ENCODE measurements around the gene ASB10. TPM values are rescaled to one million over a fixed set of nuclear protein-coding genes. Genes with fewer than 3 reads are reported as not detected.

ASB10 gene
- total RNA-seq, 1 experiment from 2014 or later = not detected

- H3K9me3 Mint-ChIP-seq = no peaks in the 10 kb centered on the region
- H3K4me1 Mint-ChIP-seq = peaks cover 7% of the 10 kb centered on the region
- no peak overlapping the region for H3K27ac Mint-ChIP-seq
- POLR2A ChIA-PET = no interaction called here
- no peak overlapping the region for H3K4me3 Mint-ChIP-seq
- DNase-seq (ENCODE audit: low spot score) (no peak), ATAC-seq (no peak)
- H3K36me3 Mint-ChIP-seq = peaks cover 58% of the 10 kb centered on the region
- H3K27me3 Mint-ChIP-seq (ENCODE audit: low read depth) = no peaks in the 10 kb centered on the region
- TF ChIP-seq HMGA2 (CRISPR knock-in tag; IDR thresholded peaks at IDR 0.05) (no peak), NFYB (CRISPR knock-in tag; conservative IDR thresholded peaks at IDR 0.05; ENCODE audit: low read depth) (no peak), EMX1 (CRISPR knock-in tag; IDR thresholded peaks at IDR 0.05) (no peak), ZNF317 (CRISPR knock-in tag; IDR thresholded peaks at IDR 0.05; ENCODE audit: borderline replicate concordance, low read depth) (no peak), RELA (CRISPR knock-in tag; IDR thresholded peaks at IDR 0.05; ENCODE audit: borderline replicate concordance) (no peak), NR3C1 (CRISPR knock-in tag; conservative IDR thresholded peaks at IDR 0.05; ENCODE audit: low read depth) (no peak), NFATC4 (CRISPR knock-in tag; IDR thresholded peaks at IDR 0.05) (no peak), SP1 (CRISPR knock-in tag; conservative IDR thresholded peaks at IDR 0.05) (no peak), ERG (CRISPR knock-in tag; IDR thresholded peaks at IDR 0.05) (no peak), JAZF1 (CRISPR knock-in tag; IDR thresholded peaks at IDR 0.05) (no peak), KAT7 (CRISPR knock-in tag; IDR thresholded peaks at IDR 0.05; ENCODE audit: borderline replicate concordance) (no peak)
- CTCF ChIA-PET = no interaction called here
These were observed 28.3 kb upstream of the ASB10 start for GRCh38 chr7:151215396-151215795.

GRCh38 chr7:151213826-151214225 lies 26.8 kb upstream of the ASB10 start:
- H3K9me3 Mint-ChIP-seq = no peaks in the 10 kb centered on the region
- no peak overlapping the region for H3K4me3 Mint-ChIP-seq
- ChIA-PET CTCF (no interaction called here), POLR2A (no interaction called here)
- ATAC-seq (no peak), DNase-seq (ENCODE audit: low spot score) (no peak)
- H3K27ac Mint-ChIP-seq = no peak overlapping the region
- H3K27me3 Mint-ChIP-seq (ENCODE audit: low read depth) = no peaks in the 10 kb centered on the region
- H3K36me3 Mint-ChIP-seq = peaks cover 48% of the 10 kb centered on the region
- H3K4me1 Mint-ChIP-seq = peaks cover 12% of the 10 kb centered on the region
- TF ChIP-seq NR3C1 (CRISPR knock-in tag; conservative IDR thresholded peaks at IDR 0.05; ENCODE audit: low read depth) (no peak), AR (CRISPR knock-in tag; IDR thresholded peaks at IDR 0.05) (no peak), NR2C2 (CRISPR knock-in tag; IDR thresholded peaks at IDR 0.05) (no peak), HMGXB4 (CRISPR knock-in tag; IDR thresholded peaks at IDR 0.05) (no peak), ZNF219 (CRISPR knock-in tag; IDR thresholded peaks at IDR 0.05; ENCODE audit: borderline replicate concordance) (no peak), ZNF512 (CRISPR knock-in tag; IDR thresholded peaks at IDR 0.05; ENCODE audit: borderline replicate concordance) (no peak), ZNF425 (CRISPR knock-in tag; conservative IDR thresholded peaks at IDR 0.05) (no peak), STAT6 (CRISPR knock-in tag; conservative IDR thresholded peaks at IDR 0.05; ENCODE audit: low read depth) (no peak), ELF4 (CRISPR knock-in tag; IDR thresholded peaks at IDR 0.05; ENCODE audit: low read depth) (no peak), GABPB1 (CRISPR knock-in tag; IDR thresholded peaks at IDR 0.05) (no peak), FOXJ3 (CRISPR knock-in tag; IDR thresholded peaks at IDR 0.05; ENCODE audit: borderline replicate concordance) (no peak), ZNF423 (CRISPR knock-in tag; IDR thresholded peaks at IDR 0.05) (no peak), ZNF416 (CRISPR knock-in tag; IDR thresholded peaks at IDR 0.05) (no peak), MXD4 (CRISPR knock-in tag; IDR thresholded peaks at IDR 0.05; ENCODE audit: borderline replicate concordance) (no peak), ZNF396 (CRISPR knock-in tag; IDR thresholded peaks at IDR 0.05; ENCODE audit: borderline replicate concordance) (no peak)
